Keratinocyte (primary cell): ENCODE results near the gene UFM1.

Experiments
- CTCF ChIP-seq, 3 experiments: IDR thresholded peaks in 1 of 3; conservative IDR thresholded peaks in 1 of 3; optimal IDR thresholded peaks in 1 of 3; 2 replicates in 2 of 3; 3 replicates in 1 of 3; pipeline versions ENCODE3 to v1.5.1; 2011; ENCODE audit warnings: low read length in 3 of 3, mild to moderate bottlenecking in 3 of 3, moderate library complexity in 2 of 3, control low read depth in 1 of 3, inconsistent platforms in 1 of 3; ENCODE audit not compliant: insufficient read depth in 2 of 3; ENCODE audit errors: extremely low read depth in 1 of 3
- EZH2 ChIP-seq: IDR thresholded peaks from one replicate; pipeline ENCODE4 v1.6.1; 2012; ENCODE audit warnings: inconsistent platforms, mild to moderate bottlenecking, low read length, moderate library complexity

- no peak for TF ChIP-seq CTCF (optimal IDR thresholded peaks at IDR 0.05 in 1 of 3, IDR thresholded peaks at IDR 0.05 in 1 of 3, conservative IDR thresholded peaks at IDR 0.05 in 1 of 3; ENCODE audit: extremely low read depth in 1 of 3, insufficient read depth in 2 of 3, low read length in 3 of 3)
- TF ChIP-seq EZH2: no peak
Measured at GRCh38 chr13:38365661-38366060, 16.0 kb downstream of the UFM1 start.
